Stimulated activated CD8-positive, alpha-beta memory T cell treated with anti-CD3 and anti-CD28 coated beads, Interleukin-2, amount 100 ng/mL, for 48 hours (primary cell): ENCODE measurements around the gene GGNBP2.

ENCODE experiments used
- DNase-seq, 2 donors: peaks; one replicate each; pipeline ENCODE4 v3.0.0-alpha.2; 2020; ENCODE audit warnings: low read depth in 2 of 2

GGNBP2 gene

GRCh38 chr17:36550491-36551417 is 6.0 kb downstream of the GGNBP2 start:
- DNase-seq: no peak

GRCh38 chr17:36553459-36553858 is 8.7 kb downstream of the GGNBP2 start:
- no peak for DNase-seq

- no peak for DNase-seq
These were observed 21.4 kb downstream of the GGNBP2 start for GRCh38 chr17:36566081-36566480.

- no peak for DNase-seq
These were observed 30.3 kb downstream of the GGNBP2 start for GRCh38 chr17:36575028-36575427.

GRCh38 chr17:36576793-36577192 is 32.1 kb downstream of the GGNBP2 start:
- no peak for DNase-seq

GRCh38 chr17:36578671-36579070 is 34.0 kb downstream of the GGNBP2 start:
- no peak for DNase-seq

GRCh38 chr17:36583787-36584186 is 39.1 kb downstream of the GGNBP2 start:
- no peak for DNase-seq

- DNase-seq: no peak
These were observed 41.4 kb downstream of the GGNBP2 start for GRCh38 chr17:36586138-36586537.

- DNase-seq: no peak
These were observed 45.4 kb downstream of the GGNBP2 start for GRCh38 chr17:36590082-36590481.

GRCh38 chr17:36591434-36592315 is 47.0 kb downstream of the GGNBP2 start, which contains the start of gene DHRS11:
TSS of gene DHRS11 (plus strand) at chr17:36591879. CDS start at chr17:36592010, 131 bp downstream.
- DNase-seq: peak; percentile 75 to 83

GRCh38 chr17:36592316-36592715 is 47.6 kb downstream of the GGNBP2 start:
- DNase-seq: no peak

GRCh38 chr17:36592716-36593321 is 48.1 kb downstream of the GGNBP2 start:
- no peak for DNase-seq

GRCh38 chr17:36593656-36594316 is 49.1 kb downstream of the GGNBP2 start:
- no peak for DNase-seq

GRCh38 chr17:36594626-36595401 is 50.1 kb downstream of the GGNBP2 start:
- no peak for DNase-seq

- no peak for DNase-seq
These were observed 52.5 kb downstream of the GGNBP2 start for GRCh38 chr17:36597226-36597625.

GRCh38 chr17:36597866-36598777 is 53.4 kb downstream of the GGNBP2 start:
- no peak for DNase-seq

- DNase-seq: no peak
These were observed 54.3 kb downstream of the GGNBP2 start for GRCh38 chr17:36598951-36599401.

GRCh38 chr17:36599546-36600250 is 55.0 kb downstream of the GGNBP2 start:
- DNase-seq: no peak

- DNase-seq: no peak
These were observed 55.7 kb downstream of the GGNBP2 start for GRCh38 chr17:36600465-36600864.
